Measurements from ENCODE around the gene UTY. TPM values are rescaled to one million over a fixed set of nuclear protein-coding genes. Genes with fewer than 3 reads are reported as not detected.

UTY gene
- total RNA-seq, 1 experiment from 2014 or later, result 5.9 TPM

DNA sequence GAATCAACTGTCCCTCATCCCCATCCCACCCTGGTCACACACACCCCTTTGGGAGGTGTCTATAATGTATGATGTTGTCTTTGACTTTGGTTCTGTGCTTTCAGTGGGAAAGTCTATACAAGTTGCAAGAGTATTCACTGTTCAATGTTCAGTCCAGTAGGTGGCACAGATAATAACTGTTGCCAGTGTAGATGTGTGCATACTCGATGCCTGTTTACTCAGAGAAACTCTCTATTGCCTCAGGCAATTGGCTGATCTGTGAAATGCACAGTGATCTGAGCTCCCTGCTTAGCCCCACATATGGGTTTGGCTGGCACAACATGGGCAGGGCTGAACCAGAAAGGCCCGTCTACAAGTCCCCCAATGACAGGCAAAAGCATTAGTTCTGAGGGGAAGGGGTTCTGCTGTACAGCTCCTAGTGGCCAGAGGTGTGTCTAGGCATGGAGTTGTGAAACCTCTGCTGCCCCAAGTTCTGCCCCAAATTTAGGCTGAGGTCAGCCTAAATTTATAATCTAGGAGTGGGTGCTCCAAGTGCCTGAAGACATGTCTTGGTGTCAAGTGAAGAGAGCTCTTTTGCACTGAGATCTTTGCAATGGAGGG is 252.4 kb downstream of the UTY start:
- Histone ChIP-seq H2AFZ (ENCODE audit: low read depth, low read length, poor library complexity, severe bottlenecking) (no peak overlapping the region), H3K9me3 (ENCODE audit: control insufficient read depth in 1 of 2, insufficient read depth in 1 of 2, low read depth in 1 of 2, low read length in 2 of 2) (no peaks in the 10 kb centered on the region), H3K4me3 (replicated peaks in 1 of 2; ENCODE audit: low read depth in 1 of 2, low read length in 2 of 2) (no peak overlapping the region), H4K20me1 (ENCODE audit: insufficient read depth) (no peaks in the 10 kb centered on the region), H3K36me3 (ENCODE audit: control insufficient read depth in 1 of 2, insufficient read depth in 2 of 2, low read length in 2 of 2) (no peaks in the 10 kb centered on the region), H3K4me1 (ENCODE audit: control insufficient read depth in 1 of 2, insufficient read depth in 2 of 2, low read length in 2 of 2) (no peaks in the 10 kb centered on the region), H3K9me2 (ENCODE audit: insufficient read depth) (no peaks in the 10 kb centered on the region), H3K79me2 (ENCODE audit: insufficient read depth, low read length) (no peaks in the 10 kb centered on the region), H3K27me3 (ENCODE audit: insufficient read depth, low read length) (no peaks in the 10 kb centered on the region), H3K4me2 (ENCODE audit: low read length) (no peak overlapping the region), H3K9ac (ENCODE audit: low read length) (no peak overlapping the region), H3K27ac (ENCODE audit: low read depth, low read length) (no peak overlapping the region)
- ChIA-PET RAD21 (ENCODE audit: low non-redundant PET in 1 of 2, low total read pairs in 2 of 2, uncharacterized antibody in 2 of 2, unreplicated experiment in 2 of 2) (no interaction called here), CTCF (no interaction called here), POLR2A (no interaction called here)
- TF ChIP-seq SP1 (IDR thresholded peaks at IDR 0.05; ENCODE audit: low read depth), result no peak
- no peak for TF ChIP-seq ZNF274 (IDR thresholded peaks at IDR 0.05; ENCODE audit: low read depth, low read length)
- TF ChIP-seq ELF1 (IDR thresholded peaks at IDR 0.05; ENCODE audit: borderline replicate concordance, low read depth), result no peak
- TF ChIP-seq, protein P1, sequence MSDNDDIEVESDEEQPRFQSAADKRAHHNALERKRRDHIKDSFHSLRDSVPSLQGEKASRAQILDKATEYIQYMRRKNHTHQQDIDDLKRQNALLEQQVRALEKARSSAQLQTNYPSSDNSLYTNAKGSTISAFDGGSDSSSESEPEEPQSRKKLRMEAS (IDR thresholded peaks at IDR 0.05), result no peak
- no peak for TF ChIP-seq CBX3 (IDR thresholded peaks at IDR 0.05; ENCODE audit: low read depth)
- no peak for TF ChIP-seq SIN3A (IDR thresholded peaks at IDR 0.05; ENCODE audit: low read depth)
- no peak for DNase-seq (ENCODE audit: low read depth, low spot score)
- ATAC-seq, result no peak
- BruUV-seq (replicated peaks), result no TSS peak
- intact Hi-C loops (cut with micrococcal nuclease), result no loop called here

DNA sequence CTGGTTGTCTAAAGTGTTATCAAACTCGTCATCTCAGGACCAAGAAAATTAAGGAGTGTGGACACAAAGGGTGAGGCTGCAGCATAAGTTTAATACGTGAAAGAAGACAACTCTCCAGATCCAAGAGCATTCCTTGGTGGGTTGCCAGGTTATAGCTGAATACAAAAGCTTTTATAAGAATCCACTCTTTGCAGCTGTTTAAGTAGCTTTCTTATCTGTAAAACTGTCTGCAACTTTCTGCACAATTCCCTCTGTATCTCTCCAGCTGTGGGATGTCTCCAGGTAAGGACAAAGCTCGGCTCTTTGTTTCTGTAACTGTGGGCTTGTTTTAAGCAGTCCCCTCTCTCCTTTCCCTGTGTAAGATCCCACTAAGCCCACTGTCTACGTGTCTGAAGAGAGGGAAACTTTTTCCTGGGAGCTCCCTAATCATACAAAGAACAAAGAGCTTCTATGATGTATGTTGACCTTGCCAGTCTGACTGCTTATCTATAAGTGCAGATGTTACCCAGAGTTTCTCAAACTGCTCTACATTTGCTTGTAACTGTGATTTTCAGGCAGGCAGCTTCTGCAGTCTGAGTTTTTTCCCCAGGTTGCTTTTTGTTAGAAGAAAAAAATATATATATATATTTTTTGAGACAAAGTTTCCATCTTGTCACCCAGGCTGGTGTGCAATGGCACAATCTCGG is 268.7 kb downstream of the UTY start:
- Histone ChIP-seq H3K9me3 (ENCODE audit: control insufficient read depth in 1 of 2, insufficient read depth in 1 of 2, low read depth in 1 of 2, low read length in 2 of 2) (no peaks in the 10 kb centered on the region), H3K4me3 (replicated peaks in 1 of 2; ENCODE audit: low read depth in 1 of 2, low read length in 2 of 2) (no peak overlapping the region), H4K20me1 (ENCODE audit: insufficient read depth) (no peaks in the 10 kb centered on the region), H2AFZ (ENCODE audit: low read depth, low read length, poor library complexity, severe bottlenecking) (no peak overlapping the region), H3K9ac (ENCODE audit: low read length) (no peak overlapping the region), H3K79me2 (ENCODE audit: insufficient read depth, low read length) (no peaks in the 10 kb centered on the region), H3K4me2 (ENCODE audit: low read length) (no peak overlapping the region), H3K9me2 (ENCODE audit: insufficient read depth) (no peaks in the 10 kb centered on the region), H3K36me3 (ENCODE audit: control insufficient read depth in 1 of 2, insufficient read depth in 2 of 2, low read length in 2 of 2) (no peaks in the 10 kb centered on the region), H3K27ac (ENCODE audit: low read depth, low read length) (no peak overlapping the region), H3K27me3 (ENCODE audit: insufficient read depth, low read length) (no peaks in the 10 kb centered on the region), H3K4me1 (ENCODE audit: control insufficient read depth in 1 of 2, insufficient read depth in 2 of 2, low read length in 2 of 2) (no peaks in the 10 kb centered on the region)
- DNase-seq (ENCODE audit: low read depth, low spot score), result no peak
- ChIA-PET RAD21 (ENCODE audit: low non-redundant PET in 1 of 2, low total read pairs in 2 of 2, uncharacterized antibody in 2 of 2, unreplicated experiment in 2 of 2) (no interaction called here), CTCF (no interaction called here), POLR2A (no interaction called here)
- no TSS peak for BruUV-seq (replicated peaks)
- intact Hi-C loops (cut with micrococcal nuclease), result no loop called here
- ATAC-seq, result no peak
- TF ChIP-seq EZH2phosphoT487 (IDR thresholded peaks at IDR 0.05; ENCODE audit: borderline replicate concordance) (no peak), POLR2A (IDR thresholded peaks at IDR 0.05; ENCODE audit: borderline replicate concordance, extremely low read depth, insufficient read depth, insufficient read length) (no peak), ZNF274 (IDR thresholded peaks at IDR 0.05; ENCODE audit: low read depth, low read length) (no peak), EGR1 (IDR thresholded peaks at IDR 0.05; ENCODE audit: low read depth) (no peak), CBX3 (IDR thresholded peaks at IDR 0.05; ENCODE audit: low read depth) (no peak), YY1 (IDR thresholded peaks at IDR 0.05; ENCODE audit: extremely low read depth, insufficient replicate concordance, low read depth, low read length) (no peak), JUND (IDR thresholded peaks at IDR 0.05) (no peak), ELF1 (IDR thresholded peaks at IDR 0.05; ENCODE audit: borderline replicate concordance, low read depth) (no peak), ZFX (IDR thresholded peaks at IDR 0.05) (no peak), SP1 (IDR thresholded peaks at IDR 0.05; ENCODE audit: low read depth) (no peak), CEBPB (IDR thresholded peaks at IDR 0.05; ENCODE audit: low read depth) (no peak), SIN3A (IDR thresholded peaks at IDR 0.05; ENCODE audit: low read depth) (no peak)
- TF ChIP-seq, protein P2, sequence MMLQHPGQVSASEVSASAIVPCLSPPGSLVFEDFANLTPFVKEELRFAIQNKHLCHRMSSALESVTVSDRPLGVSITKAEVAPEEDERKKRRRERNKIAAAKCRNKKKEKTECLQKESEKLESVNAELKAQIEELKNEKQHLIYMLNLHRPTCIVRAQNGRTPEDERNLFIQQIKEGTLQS (IDR thresholded peaks at IDR 0.05), result no peak
- TF ChIP-seq, protein P3, sequence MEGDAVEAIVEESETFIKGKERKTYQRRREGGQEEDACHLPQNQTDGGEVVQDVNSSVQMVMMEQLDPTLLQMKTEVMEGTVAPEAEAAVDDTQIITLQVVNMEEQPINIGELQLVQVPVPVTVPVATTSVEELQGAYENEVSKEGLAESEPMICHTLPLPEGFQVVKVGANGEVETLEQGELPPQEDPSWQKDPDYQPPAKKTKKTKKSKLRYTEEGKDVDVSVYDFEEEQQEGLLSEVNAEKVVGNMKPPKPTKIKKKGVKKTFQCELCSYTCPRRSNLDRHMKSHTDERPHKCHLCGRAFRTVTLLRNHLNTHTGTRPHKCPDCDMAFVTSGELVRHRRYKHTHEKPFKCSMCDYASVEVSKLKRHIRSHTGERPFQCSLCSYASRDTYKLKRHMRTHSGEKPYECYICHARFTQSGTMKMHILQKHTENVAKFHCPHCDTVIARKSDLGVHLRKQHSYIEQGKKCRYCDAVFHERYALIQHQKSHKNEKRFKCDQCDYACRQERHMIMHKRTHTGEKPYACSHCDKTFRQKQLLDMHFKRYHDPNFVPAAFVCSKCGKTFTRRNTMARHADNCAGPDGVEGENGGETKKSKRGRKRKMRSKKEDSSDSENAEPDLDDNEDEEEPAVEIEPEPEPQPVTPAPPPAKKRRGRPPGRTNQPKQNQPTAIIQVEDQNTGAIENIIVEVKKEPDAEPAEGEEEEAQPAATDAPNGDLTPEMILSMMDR (IDR thresholded peaks at IDR 0.05 in 2 of 3, conservative IDR thresholded peaks at IDR 0.05 in 1 of 3; ENCODE audit: borderline replicate concordance in 1 of 3, insufficient read depth in 1 of 3, low read depth in 2 of 3, low read length in 2 of 3), result no peak
- TF ChIP-seq, protein P4, sequence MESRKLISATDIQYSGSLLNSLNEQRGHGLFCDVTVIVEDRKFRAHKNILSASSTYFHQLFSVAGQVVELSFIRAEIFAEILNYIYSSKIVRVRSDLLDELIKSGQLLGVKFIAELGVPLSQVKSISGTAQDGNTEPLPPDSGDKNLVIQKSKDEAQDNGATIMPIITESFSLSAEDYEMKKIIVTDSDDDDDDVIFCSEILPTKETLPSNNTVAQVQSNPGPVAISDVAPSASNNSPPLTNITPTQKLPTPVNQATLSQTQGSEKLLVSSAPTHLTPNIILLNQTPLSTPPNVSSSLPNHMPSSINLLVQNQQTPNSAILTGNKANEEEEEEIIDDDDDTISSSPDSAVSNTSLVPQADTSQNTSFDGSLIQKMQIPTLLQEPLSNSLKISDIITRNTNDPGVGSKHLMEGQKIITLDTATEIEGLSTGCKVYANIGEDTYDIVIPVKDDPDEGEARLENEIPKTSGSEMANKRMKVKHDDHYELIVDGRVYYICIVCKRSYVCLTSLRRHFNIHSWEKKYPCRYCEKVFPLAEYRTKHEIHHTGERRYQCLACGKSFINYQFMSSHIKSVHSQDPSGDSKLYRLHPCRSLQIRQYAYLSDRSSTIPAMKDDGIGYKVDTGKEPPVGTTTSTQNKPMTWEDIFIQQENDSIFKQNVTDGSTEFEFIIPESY (IDR thresholded peaks at IDR 0.05; ENCODE audit: extremely low read depth, insufficient replicate concordance, low read length), result no peak
